ENCODE results near the gene STX11.

Gene STX11

GRCh38 chr6:144215402-144215931 is 65.2 kb downstream of the STX11 start:
- no peak for TF ChIP-seq CTCF (IDR thresholded peaks at IDR 0.05; ENCODE audit: insufficient read depth, low read length, missing control alignments)
- peak overlapping the region; percentile 66 for H3K4me3 ChIP-seq (ENCODE audit: low read depth, low read length)
- ChIA-PET CTCF (interaction anchor here (0.7 to 1.7 kb wide), 4 partner anchors 14 to 266 kb away, joined by 3 to 4 read pairs (median 4); no protein-coding TSS in a partner anchor), POLR2A (no interaction called here)
- DNase-seq (ENCODE audit: low read depth, low spot score) = no peak

GRCh38 chr6:144215932-144216667 is 65.8 kb downstream of the STX11 start:
- peak; percentile 84 for TF ChIP-seq CTCF (IDR thresholded peaks at IDR 0.05; ENCODE audit: insufficient read depth, low read length, missing control alignments)
- ChIA-PET CTCF (interaction anchor here (1.0 to 3.9 kb wide), 8 partner anchors 10 to 267 kb away, joined by 3 to 21 read pairs (median 6); no protein-coding TSS in a partner anchor), POLR2A (interaction anchor here (0.6 to 1.0 kb wide), 3 partner anchors 68 to 265 kb away, joined by 3 read pairs; no protein-coding TSS in a partner anchor)
- peak; percentile 91 for DNase-seq (ENCODE audit: low read depth, low spot score)
- peak overlapping the region; percentile 66 for H3K4me3 ChIP-seq (ENCODE audit: low read depth, low read length)

- no peak for DNase-seq (ENCODE audit: low read depth, low spot score)
- H3K4me3 ChIP-seq (ENCODE audit: low read depth, low read length) = peak overlapping the region; percentile 56
- ChIA-PET CTCF (interaction anchor here (1.0 to 3.9 kb wide), 12 partner anchors 9 to 266 kb away, joined by 3 to 21 read pairs (median 6); no protein-coding TSS in a partner anchor), POLR2A (interaction anchor here (0.6 to 1.0 kb wide), 4 partner anchors 31 to 265 kb away, joined by 3 read pairs; no protein-coding TSS in a partner anchor)
- TF ChIP-seq CTCF (IDR thresholded peaks at IDR 0.05; ENCODE audit: insufficient read depth, low read length, missing control alignments) = peak; percentile 24
Observed at GRCh38 chr6:144216668-144217218, 66.4 kb downstream of the STX11 start.

GRCh38 chr6:144217264-144217663 is 66.9 kb downstream of the STX11 start:
- no peak for TF ChIP-seq CTCF (IDR thresholded peaks at IDR 0.05; ENCODE audit: insufficient read depth, low read length, missing control alignments)

GRCh38 chr6:144217797-144218196 is 67.5 kb downstream of the STX11 start:
- ChIA-PET CTCF (interaction anchor here (0.6 to 3.9 kb wide), 21 partner anchors 12 to 263 kb away, joined by 3 to 21 read pairs (median 5); no protein-coding TSS in a partner anchor), POLR2A (no interaction called here)
- H3K4me3 ChIP-seq (ENCODE audit: low read depth, low read length) = no peak overlapping the region
- TF ChIP-seq CTCF (IDR thresholded peaks at IDR 0.05; ENCODE audit: insufficient read depth, low read length, missing control alignments) = no peak
- no peak for DNase-seq (ENCODE audit: low read depth, low spot score)

More at GRCh38 chr6:144217264-144217663, 66.9 kb downstream of the STX11 start:
- POLR2A ChIA-PET = interaction anchor here (0.6 to 1.0 kb wide), 2 partner anchors 31 to 264 kb away, joined by 3 read pairs; no protein-coding TSS in a partner anchor
- CTCF ChIA-PET = interaction anchor here (0.9 to 3.9 kb wide), 15 partner anchors 9 to 266 kb away, joined by 3 to 21 read pairs (median 5); no protein-coding TSS in a partner anchor
- H3K4me3 ChIP-seq (ENCODE audit: low read depth, low read length) = peak overlapping the region; percentile 56
- DNase-seq (ENCODE audit: low read depth, low spot score) = no peak

Data from AG04449 (cell line).